Measurements from ENCODE around the gene C19orf81. TPM values are rescaled to one million over a fixed set of nuclear protein-coding genes. Genes with fewer than 3 reads are reported as not detected.

C19orf81 gene
- total RNA-seq, 6 donors from 2014 or later: 1.7 to 24.4 (median 3.1) TPM; not detected in 1

- no peak for TF ChIP-seq CTCF (IDR thresholded peaks at IDR 0.05)
- TF ChIP-seq EP300 (IDR thresholded peaks at IDR 0.05): no peak
- peaks cover 0 to 2% (median under 1%) of the 10 kb centered on the region in 4 donors for H3K27me3 ChIP-seq
- H3K9me3 ChIP-seq: peaks cover 12 to 23% (median 20%) of the 10 kb centered on the region in 4 donors
- ATAC-seq (ENCODE audit: low FRiP score in 2 of 2) (no peak), DNase-seq (no peak)
- no peak overlapping the region for H3K4me3 ChIP-seq
- no peak overlapping the region for H3K27ac ChIP-seq
- WGBS, 2 donors: 95 to 96% methylated on average over 2 of the region's 2 CpGs
- H3K4me1 ChIP-seq: peaks cover 0 to 2% (median 0%) of the 10 kb centered on the region in 4 donors
- no peaks in the 10 kb centered on the region for H3K36me3 ChIP-seq
These were observed 15.3 kb upstream of the C19orf81 start for GRCh38 chr19:50633973-50634372.

GRCh38 chr19:50636317-50637085, 12.7 kb upstream of the C19orf81 start:
- peaks cover 0 to 15% (median 6%) of the 10 kb centered on the region in 4 donors for H3K27me3 ChIP-seq
- 69 to 71% methylated on average over 5 of the region's 5 CpGs for WGBS, 2 donors

GRCh38 chr19:50638600-50638999, 10.6 kb upstream of the C19orf81 start:
- TF ChIP-seq EP300 (IDR thresholded peaks at IDR 0.05): no peak
- TF ChIP-seq CTCF (IDR thresholded peaks at IDR 0.05): no peak
- no peak for TF ChIP-seq POLR2A (IDR thresholded peaks at IDR 0.05)
- TF ChIP-seq POLR2AphosphoS5 (IDR thresholded peaks at IDR 0.05): no peak
- peak overlapping the region in 1 of 4 donors; percentile 55 for H3K4me3 ChIP-seq
- H3K4me1 ChIP-seq: peaks cover 0 to 12% (median 3%) of the 10 kb centered on the region in 4 donors
- no peak overlapping the region for H3K27ac ChIP-seq
- 48 to 53% methylated on average over 10 of the region's 10 CpGs for whole genome bisulfite sequencing, 2 donors
- no peaks in the 10 kb centered on the region for H3K36me3 ChIP-seq
- ATAC-seq (ENCODE audit: low FRiP score in 2 of 2) (no peak), DNase-seq (no peak)
- H3K9me3 ChIP-seq: peaks cover 8 to 16% (median 14%) of the 10 kb centered on the region in 4 donors
- peaks cover 0 to 15% (median 6%) of the 10 kb centered on the region in 4 donors for H3K27me3 ChIP-seq

More at GRCh38 chr19:50636317-50637085, 12.7 kb upstream of the C19orf81 start:
- Histone ChIP-seq H3K4me1 (peaks cover 0 to 12% (median 3%) of the 10 kb centered on the region in 4 donors), H3K4me3 (no peak overlapping the region), H3K9me3 (peaks cover 12 to 23% (median 20%) of the 10 kb centered on the region in 4 donors), H3K27ac (no peak overlapping the region), H3K36me3 (no peaks in the 10 kb centered on the region)
- no peak for TF ChIP-seq EP300 (IDR thresholded peaks at IDR 0.05)
- TF ChIP-seq CTCF (IDR thresholded peaks at IDR 0.05): no peak
- no peak for TF ChIP-seq POLR2AphosphoS5 (IDR thresholded peaks at IDR 0.05)
- TF ChIP-seq POLR2A (IDR thresholded peaks at IDR 0.05): no peak
- ATAC-seq (ENCODE audit: low FRiP score in 2 of 2): no peak
- DNase-seq: no peak

- H3K4me3 ChIP-seq: peak within 1 kb of the TSS in 3 of 4 donors; percentile 45 to 55 (median 46)
- peak in 1 of 2 donors; percentile 72 for ATAC-seq (ENCODE audit: low FRiP score in 2 of 2)
These were observed 9.8 kb upstream of the C19orf81 start, which contains the start of gene SYT3 for GRCh38 chr19:50639121-50640112. SYT3 (minus strand) TSS chr19:50639881; CDS start chr19:50637411, 2,470 bp downstream.

More at GRCh38 chr19:50639121-50640112, 9.8 kb upstream of the C19orf81 start, which contains the start of gene SYT3:
- peaks cover 0 to 12% (median 3%) of the 10 kb centered on the region in 4 donors for H3K4me1 ChIP-seq
- H3K9me3 ChIP-seq: peaks cover 0 to 7% (median 5%) of the 10 kb centered on the region in 4 donors
- H3K27ac ChIP-seq: no peak within 1 kb of the TSS
- DNase-seq: peak; percentile 56 to 84
- peaks cover 0 to 15% (median 6%) of the 10 kb centered on the region in 4 donors for H3K27me3 ChIP-seq
- WGBS, 2 donors: 1 to 7% methylated on average over 14 to 55 of the region's 76 CpGs
- no peak for TF ChIP-seq POLR2A (IDR thresholded peaks at IDR 0.05)
- no peak for TF ChIP-seq CTCF (IDR thresholded peaks at IDR 0.05)
- no peak for TF ChIP-seq POLR2AphosphoS5 (IDR thresholded peaks at IDR 0.05)
- TF ChIP-seq EP300 (IDR thresholded peaks at IDR 0.05): no peak
- no peaks in the 10 kb centered on the region for H3K36me3 ChIP-seq

Measured in upper lobe of left lung (tissue), 6 donors.